Activated CD8-positive, alpha-beta memory T cell treated with anti-CD3 and anti-CD28 coated beads for 4 hours (primary cell): ENCODE data around the gene RAPGEF6.
"Not testable (repeated sequence)": the region's sequence is repeated elsewhere in the genome, so short reads cannot be mapped to it uniquely, and the experiment has no call there.

ENCODE experiments used
- DNase-seq, 2 donors: peaks; one replicate each; pipeline ENCODE4 v3.0.0-alpha.2; 2020; ENCODE audit warnings: low read depth in 2 of 2

Gene RAPGEF6

DNA sequence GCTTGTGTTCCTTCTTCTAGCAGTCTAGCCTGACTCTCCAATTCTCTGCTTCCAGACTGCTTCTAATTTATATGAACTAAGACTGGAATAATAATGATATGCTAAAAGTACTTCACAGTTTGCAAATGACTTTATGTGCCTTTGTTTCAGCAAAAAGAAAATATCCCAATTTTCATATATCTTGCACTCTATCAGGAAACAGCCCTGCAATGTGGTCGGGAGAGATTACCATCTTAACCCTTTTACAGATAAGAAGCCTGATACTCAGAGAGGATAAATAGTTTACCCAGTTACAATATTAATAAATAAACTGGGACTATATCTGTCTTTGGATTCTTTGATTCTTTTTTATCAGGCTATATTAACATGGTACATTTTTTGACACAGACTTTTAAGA is 245.2 kb downstream of the RAPGEF6 start:
- DNase-seq: no peak

GRCh38 chr5:131389096-131389868 is 245.7 kb downstream of the RAPGEF6 start:
- no peak for DNase-seq

- no peak for DNase-seq
These were observed 247.8 kb downstream of the RAPGEF6 start for GRCh38 chr5:131387255-131387654.

- DNase-seq: no peak
These were observed 248.2 kb downstream of the RAPGEF6 start for GRCh38 chr5:131386779-131387178.

- DNase-seq: no peak
These were observed 248.9 kb downstream of the RAPGEF6 start for GRCh38 chr5:131386124-131386523.

DNA sequence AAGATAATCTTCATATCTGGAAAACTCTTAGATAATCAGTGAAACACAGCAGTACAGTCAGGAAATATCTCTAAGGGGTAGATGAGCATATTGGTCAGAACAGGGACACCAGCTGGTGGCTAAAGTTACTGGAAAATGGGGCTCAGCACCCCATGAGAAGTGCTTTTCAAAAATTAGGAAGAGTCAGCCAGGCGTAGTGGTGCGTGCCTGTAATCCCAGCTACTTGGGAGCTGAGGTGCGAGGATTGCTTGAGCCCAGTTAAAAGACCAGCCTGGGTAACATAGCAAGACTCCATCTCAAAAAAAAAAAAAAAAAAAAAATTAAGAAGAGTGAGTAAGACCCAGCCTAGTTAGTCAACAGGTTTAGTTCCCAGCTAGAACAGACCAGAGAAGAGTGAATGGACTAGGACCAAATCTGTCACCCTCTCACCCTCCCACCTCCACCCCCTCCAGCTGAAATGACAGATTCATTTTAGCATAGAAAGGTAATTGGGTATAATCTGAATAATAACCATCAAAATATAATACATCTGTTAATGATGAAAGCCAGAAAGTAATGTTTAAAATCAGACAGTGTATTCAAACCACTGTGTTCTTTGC is 250.3 kb downstream of the RAPGEF6 start:
- DNase-seq: peak in 1 of 2 donors; percentile 31

DNA sequence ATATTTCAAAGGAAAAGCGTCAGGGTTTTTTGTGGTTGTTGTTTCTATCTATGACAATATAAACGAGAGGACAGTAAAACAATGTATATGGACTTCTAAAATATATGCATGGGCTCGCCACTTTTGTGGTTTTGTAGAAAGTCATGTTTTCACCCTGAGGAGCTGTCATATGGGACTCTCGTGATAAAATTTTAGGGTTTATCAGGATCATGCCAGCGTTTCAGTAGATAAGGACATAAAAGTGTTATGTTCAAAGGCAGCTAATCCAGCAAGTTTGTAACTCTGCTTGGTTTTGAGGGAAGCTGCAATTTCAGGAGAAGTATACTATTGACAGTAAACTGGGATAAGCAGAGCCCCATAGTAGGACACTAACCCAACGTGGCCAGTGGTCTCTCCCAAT is 250.9 kb downstream of the RAPGEF6 start:
- no peak for DNase-seq

DNA sequence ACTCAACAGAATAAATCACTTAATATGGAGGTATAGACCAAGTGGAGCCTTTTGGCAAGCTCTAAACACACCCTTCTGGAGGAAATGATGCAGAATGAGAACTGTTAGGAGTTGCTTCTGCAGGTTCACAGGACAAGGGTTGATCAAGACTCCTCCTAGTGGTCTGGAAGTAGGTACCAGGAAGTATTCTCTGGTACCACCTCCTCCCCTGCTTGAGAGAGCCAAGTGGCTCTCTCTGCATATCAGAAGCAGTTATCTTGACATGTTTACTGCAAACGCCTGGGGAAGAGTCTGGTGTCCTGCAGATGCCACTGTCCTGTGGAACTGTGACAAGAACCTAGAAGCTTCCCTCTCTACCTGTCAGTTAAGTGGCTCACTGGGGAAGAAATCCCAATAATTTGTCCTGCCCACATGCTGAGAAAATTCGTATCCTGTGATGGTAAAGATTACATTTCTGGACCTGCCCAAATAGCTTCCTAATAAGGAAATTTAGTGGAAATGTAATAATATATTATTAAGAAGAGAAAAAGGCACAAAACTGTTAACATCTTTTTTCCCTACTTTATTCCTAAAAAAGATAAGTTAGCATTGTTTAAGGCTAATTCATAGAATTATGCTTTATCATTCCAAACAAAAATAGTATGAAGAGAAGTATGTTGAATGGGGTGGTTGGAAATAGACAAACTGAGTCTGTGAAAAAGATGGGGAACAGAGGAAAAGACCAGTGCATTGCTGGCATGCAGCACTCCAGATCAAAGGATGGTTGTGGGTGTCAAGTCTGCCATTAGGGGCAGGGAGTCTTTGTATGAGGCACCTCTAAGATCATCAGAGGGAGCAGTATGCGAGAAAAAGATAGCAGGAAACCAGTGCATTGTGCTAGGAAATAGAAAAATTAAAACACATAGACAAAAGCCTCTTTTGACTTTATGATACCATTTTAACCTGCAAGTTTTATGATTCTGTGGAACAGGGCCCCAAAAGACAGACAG is 252.3 kb downstream of the RAPGEF6 start:
- peak in 1 of 2 donors; percentile 29 for DNase-seq

GRCh38 chr5:131381777-131382176 is 253.3 kb downstream of the RAPGEF6 start:
- no peak for DNase-seq

DNA sequence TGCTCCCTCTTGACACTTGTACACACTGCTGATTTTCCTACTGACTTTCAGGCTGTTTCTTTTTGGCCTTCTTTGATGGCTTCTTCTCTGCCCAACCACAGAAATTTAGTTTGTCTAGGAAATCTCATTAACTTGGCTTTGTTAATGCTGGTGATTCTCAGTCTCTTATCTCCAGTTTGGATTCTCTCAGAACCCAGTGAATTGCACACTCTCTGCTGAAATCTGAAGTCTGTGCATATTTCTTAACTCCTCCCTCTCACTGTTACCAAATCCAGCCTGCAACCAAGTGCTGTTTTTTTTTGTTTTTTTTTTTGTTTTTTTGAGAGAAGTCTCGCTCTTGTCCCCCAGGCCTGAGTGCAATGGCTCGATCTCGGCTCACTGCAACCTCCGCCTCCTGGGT is 254.0 kb downstream of the RAPGEF6 start:
- no peak for DNase-seq

DNA sequence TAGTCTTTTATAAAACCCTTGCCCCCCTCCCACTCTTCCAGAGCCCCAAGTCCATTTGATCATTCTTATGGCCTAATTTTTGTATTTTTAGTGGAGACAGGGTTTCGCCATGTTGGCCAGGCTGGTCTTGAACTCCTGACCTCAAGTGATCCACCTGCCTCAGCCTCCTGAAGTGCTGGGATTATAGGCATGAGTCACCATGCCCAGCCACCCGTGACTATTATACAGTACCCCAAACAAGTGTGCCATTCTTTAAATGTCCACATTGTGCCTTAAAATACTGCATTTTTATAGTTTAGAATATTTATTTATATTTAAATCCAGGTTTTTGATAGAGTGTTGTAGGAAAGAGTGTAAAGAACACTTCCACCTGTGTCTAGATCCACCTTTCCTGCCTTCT is 254.8 kb downstream of the RAPGEF6 start:
- not testable (repeated sequence) for DNase-seq

DNA sequence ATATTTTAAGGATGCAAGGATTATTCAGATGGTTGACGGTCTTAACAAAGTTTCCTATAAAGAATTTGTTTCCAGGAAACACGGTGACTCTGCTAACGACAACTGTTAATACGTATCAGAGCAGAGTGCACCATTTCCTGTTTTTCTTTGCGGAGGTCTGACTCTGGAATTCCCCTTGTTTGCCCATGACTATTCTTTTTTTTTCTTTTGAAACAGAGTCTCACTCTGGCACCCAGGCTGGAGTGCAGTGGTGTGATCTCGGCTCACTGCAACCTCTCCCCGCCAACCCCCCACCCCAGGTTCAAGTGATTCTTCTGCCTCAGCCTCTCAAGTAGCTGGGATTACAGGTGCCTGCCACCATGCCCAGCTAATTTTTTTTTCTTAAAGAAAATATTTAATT is 255.3 kb downstream of the RAPGEF6 start:
- peak; percentile 51 to 62 for DNase-seq

DNA sequence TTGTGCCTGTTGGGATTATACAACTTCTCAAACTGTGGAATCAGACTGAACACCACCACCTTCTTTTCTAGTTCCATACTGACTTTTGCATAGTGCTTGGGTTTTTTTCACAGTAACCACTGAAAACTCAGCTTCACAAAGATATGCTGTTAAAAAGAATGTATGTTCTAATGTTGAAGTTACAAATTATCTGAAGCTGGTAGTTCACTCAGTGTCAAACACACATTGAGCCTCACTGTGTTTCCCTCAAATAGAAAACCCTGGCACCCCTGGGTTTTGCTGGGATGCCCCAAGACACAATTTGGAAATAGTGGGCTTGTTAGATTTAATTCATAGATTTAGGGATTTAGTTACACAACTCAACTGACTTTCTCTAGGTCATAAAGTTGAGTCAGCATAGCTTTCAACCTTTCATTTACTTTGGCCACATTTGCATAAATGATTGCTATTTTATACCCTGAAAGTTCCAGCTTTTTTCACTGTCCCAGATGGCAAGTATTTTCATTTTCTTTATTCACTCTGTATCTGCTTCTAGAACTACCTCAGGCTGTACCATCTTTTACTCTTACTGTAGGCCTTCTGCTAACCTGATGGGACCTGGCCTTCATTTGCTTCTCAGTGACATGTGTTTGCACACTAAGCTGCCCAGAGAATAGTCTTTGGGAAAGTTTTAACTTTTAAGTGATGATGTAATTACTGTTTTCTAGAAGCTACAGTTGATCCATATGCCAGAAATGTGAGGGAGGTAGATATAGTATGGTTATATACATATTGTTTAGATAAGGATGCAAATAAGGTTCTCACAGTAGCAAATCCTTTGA is 256.1 kb downstream of the RAPGEF6 start:
- no peak for DNase-seq

DNA sequence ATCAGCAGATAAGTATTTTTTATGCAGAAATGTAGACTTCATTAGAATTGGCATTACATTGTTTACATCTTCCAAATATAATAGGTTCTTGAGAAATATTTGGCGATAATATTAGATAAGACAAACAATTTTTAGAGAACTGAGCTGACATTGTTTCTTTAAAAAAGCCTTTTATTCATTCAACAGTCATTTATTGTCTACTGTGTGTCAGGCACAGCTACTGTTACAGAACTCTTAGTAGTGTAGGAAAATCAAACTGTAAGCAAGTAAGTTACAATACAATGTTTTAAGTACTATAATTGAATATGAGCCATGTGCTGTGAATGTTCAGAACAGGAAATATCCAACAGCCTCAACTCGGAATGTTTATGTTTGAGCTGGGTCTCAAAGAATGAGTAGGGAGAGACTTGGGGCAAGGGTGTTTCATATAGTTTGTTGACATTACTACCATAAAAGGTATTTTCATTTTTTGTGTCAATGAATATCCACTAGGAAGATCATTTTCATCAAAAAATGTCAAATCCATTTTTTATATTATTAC is 257.2 kb downstream of the RAPGEF6 start:
- DNase-seq: no peak

DNA sequence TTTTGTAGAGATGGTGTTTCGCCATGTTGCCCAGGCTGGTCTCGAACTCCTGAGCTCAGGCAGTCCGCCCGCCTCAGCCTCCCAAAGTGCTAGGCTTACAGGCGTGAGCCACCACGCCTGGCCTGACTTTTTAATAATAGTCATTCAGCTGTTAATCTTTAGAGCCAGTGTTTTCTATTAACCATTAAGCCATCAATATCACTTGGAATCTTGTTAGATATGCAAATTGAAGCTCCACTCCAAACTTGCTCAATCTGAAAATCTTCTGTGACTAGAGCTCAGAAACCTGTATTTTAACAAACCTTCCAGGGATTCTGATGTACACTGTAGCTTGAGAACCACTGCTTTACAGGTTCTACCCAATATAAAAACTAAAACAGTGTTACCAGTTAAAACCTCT is 257.7 kb downstream of the RAPGEF6 start:
- no peak for DNase-seq

DNA sequence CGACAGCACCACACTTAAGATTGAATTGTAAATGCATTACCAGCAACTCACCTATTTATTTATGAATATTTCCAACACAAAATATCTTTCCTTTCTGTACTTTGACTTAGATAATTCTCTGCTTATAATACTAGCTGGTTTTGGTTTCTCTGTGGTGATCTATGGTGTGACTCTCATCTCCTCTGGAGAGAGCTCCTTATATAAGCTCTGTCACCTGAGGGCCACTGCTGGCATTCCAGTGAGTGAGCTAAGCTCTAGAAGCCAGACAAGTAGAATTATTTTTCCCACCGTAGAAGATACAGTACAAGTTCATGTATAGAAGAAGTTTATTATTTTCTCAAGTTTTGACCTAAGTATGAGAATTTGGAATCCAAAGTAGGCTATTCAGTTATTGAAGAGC is 259.7 kb downstream of the RAPGEF6 start:
- DNase-seq: no peak
